ENCODE measurements around the gene GABRR3. TPM values are rescaled to one million over a fixed set of nuclear protein-coding genes. Genes with fewer than 3 reads are reported as not detected.

GABRR3 gene
- total and polyA plus RNA-seq, 2 donors (not counting 1 experiment from before 2014, with no cell fraction given): not detected

DNA sequence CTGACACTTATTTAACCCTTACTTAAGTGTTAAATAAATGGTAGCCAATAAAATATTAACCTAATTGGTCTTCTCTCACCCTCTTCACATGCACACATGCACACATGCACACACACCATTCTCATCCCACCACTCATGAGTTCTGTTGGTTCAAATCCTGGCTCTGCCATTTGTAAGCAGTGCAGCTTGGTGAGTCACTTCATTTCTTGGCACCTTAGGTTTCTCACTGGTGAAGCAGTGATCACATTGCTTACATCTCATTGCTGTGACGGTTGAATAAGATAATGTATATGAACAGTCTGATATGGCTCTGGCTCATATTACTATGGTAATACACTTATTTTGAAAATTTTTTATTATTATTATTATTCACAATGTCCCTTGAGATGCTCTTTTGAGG, 96.7 kb downstream of the GABRR3 start:
- TF ChIP-seq, protein P1, sequence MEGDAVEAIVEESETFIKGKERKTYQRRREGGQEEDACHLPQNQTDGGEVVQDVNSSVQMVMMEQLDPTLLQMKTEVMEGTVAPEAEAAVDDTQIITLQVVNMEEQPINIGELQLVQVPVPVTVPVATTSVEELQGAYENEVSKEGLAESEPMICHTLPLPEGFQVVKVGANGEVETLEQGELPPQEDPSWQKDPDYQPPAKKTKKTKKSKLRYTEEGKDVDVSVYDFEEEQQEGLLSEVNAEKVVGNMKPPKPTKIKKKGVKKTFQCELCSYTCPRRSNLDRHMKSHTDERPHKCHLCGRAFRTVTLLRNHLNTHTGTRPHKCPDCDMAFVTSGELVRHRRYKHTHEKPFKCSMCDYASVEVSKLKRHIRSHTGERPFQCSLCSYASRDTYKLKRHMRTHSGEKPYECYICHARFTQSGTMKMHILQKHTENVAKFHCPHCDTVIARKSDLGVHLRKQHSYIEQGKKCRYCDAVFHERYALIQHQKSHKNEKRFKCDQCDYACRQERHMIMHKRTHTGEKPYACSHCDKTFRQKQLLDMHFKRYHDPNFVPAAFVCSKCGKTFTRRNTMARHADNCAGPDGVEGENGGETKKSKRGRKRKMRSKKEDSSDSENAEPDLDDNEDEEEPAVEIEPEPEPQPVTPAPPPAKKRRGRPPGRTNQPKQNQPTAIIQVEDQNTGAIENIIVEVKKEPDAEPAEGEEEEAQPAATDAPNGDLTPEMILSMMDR (conservative IDR thresholded peaks at IDR 0.05 in 1 of 2, IDR thresholded peaks at IDR 0.05 in 1 of 2; ENCODE audit: low read depth in 1 of 2, low read length in 2 of 2): no peak
- no peak for TF ChIP-seq EZH2 (IDR thresholded peaks at IDR 0.05; ENCODE audit: low read length, missing control alignments)
- no peaks in the 10 kb centered on the region for H3K9me3 ChIP-seq (ENCODE audit: control insufficient read depth, insufficient read depth, low read depth, low read length)
- H3K27ac ChIP-seq (ENCODE audit: insufficient read depth, low read length): no peak overlapping the region
- no peaks in the 10 kb centered on the region for H3K79me2 ChIP-seq (ENCODE audit: control insufficient read depth, insufficient read depth, low read length)
- no peaks in the 10 kb centered on the region for H4K20me1 ChIP-seq (ENCODE audit: control insufficient read depth, extremely low read depth, insufficient read depth, low read length)
- H3K9ac ChIP-seq (ENCODE audit: insufficient read depth, low read length): no peak overlapping the region
- no peak overlapping the region for H2AFZ ChIP-seq (ENCODE audit: low read length)
- no peaks in the 10 kb centered on the region for H3K36me3 ChIP-seq (ENCODE audit: control insufficient read depth, insufficient read depth, low read length)
- no peaks in the 10 kb centered on the region for H3K27me3 ChIP-seq (ENCODE audit: control insufficient read depth, insufficient read depth, low read length)
- no peak overlapping the region for H3K4me3 ChIP-seq (replicated peaks in 1 of 4; ENCODE audit: control extremely low read depth in 1 of 4, insufficient read depth in 1 of 4, low read depth in 3 of 4, low read length in 4 of 4)
- peak in 1 of 2 donors; percentile 27 for DNase-seq (ENCODE audit: low read depth in 2 of 2)
- no peak overlapping the region for H3K4me2 ChIP-seq (ENCODE audit: extremely low read depth, insufficient read depth, low read length)
- no peaks in the 10 kb centered on the region for H3K4me1 ChIP-seq (ENCODE audit: control insufficient read depth, extremely low read depth, insufficient read depth, low read length)

DNA sequence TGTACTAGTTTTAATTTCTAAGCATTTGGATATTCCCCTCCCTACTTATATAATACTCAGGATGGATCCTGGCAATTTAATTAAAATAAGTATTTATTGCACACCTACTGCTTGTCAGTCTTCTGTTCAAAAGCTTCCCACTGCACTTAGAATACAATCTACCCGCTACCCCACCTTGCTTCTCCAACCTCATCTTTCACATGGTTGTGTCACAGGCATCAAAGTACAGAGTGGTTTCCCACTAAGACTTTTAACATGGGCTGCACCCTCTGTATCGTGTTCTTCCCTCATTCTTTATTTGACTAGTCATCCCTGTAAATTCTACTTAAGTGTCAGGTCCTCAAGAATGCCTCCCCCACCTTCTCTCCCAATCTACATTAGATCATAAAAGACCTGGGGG, 97.9 kb downstream of the GABRR3 start:
- Histone ChIP-seq H3K27me3 (ENCODE audit: control insufficient read depth, insufficient read depth, low read length) (no peaks in the 10 kb centered on the region), H3K4me3 (replicated peaks in 1 of 4; ENCODE audit: control extremely low read depth in 1 of 4, insufficient read depth in 1 of 4, low read depth in 3 of 4, low read length in 4 of 4) (no peak overlapping the region), H3K4me1 (ENCODE audit: control insufficient read depth, extremely low read depth, insufficient read depth, low read length) (no peaks in the 10 kb centered on the region), H3K9ac (ENCODE audit: insufficient read depth, low read length) (no peak overlapping the region), H4K20me1 (ENCODE audit: control insufficient read depth, extremely low read depth, insufficient read depth, low read length) (no peaks in the 10 kb centered on the region), H2AFZ (ENCODE audit: low read length) (no peak overlapping the region), H3K4me2 (ENCODE audit: extremely low read depth, insufficient read depth, low read length) (no peak overlapping the region), H3K36me3 (ENCODE audit: control insufficient read depth, insufficient read depth, low read length) (no peaks in the 10 kb centered on the region), H3K9me3 (ENCODE audit: control insufficient read depth, insufficient read depth, low read depth, low read length) (no peaks in the 10 kb centered on the region), H3K27ac (ENCODE audit: insufficient read depth, low read length) (no peak overlapping the region), H3K79me2 (ENCODE audit: control insufficient read depth, insufficient read depth, low read length) (no peaks in the 10 kb centered on the region)
- TF ChIP-seq, protein P1 (conservative IDR thresholded peaks at IDR 0.05 in 1 of 2, IDR thresholded peaks at IDR 0.05 in 1 of 2; ENCODE audit: low read depth in 1 of 2, low read length in 2 of 2): no peak
- no peak for TF ChIP-seq EZH2 (IDR thresholded peaks at IDR 0.05; ENCODE audit: low read length, missing control alignments)
- DNase-seq (ENCODE audit: low read depth in 2 of 2): no peak

DNA sequence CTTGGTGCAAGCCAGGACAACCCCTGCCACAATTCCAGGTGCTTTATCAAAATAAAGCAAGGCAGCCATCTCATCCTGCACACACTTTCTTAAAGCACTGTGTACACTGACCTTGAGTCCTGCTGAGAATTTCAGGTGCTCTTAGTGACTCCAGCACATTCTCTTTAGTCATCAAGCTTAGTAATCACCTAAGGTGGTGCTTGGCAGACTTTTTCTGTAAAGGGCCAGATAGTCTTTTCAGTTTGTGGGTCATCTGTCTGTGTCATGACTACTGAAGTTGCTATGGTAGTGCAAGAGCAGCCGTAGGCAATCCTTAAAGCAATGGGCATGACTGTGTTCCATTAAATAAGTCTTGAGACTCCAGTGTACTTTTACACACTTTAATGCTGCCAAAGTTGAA, 99.3 kb downstream of the GABRR3 start:
- Histone ChIP-seq H3K4me3 (replicated peaks in 1 of 4; ENCODE audit: control extremely low read depth in 1 of 4, insufficient read depth in 1 of 4, low read depth in 3 of 4, low read length in 4 of 4) (no peak overlapping the region), H4K20me1 (ENCODE audit: control insufficient read depth, extremely low read depth, insufficient read depth, low read length) (no peaks in the 10 kb centered on the region), H3K4me2 (ENCODE audit: extremely low read depth, insufficient read depth, low read length) (no peak overlapping the region), H3K9me3 (ENCODE audit: control insufficient read depth, insufficient read depth, low read depth, low read length) (no peaks in the 10 kb centered on the region), H2AFZ (ENCODE audit: low read length) (no peak overlapping the region), H3K27me3 (ENCODE audit: control insufficient read depth, insufficient read depth, low read length) (no peaks in the 10 kb centered on the region), H3K27ac (ENCODE audit: insufficient read depth, low read length) (no peak overlapping the region), H3K79me2 (ENCODE audit: control insufficient read depth, insufficient read depth, low read length) (no peaks in the 10 kb centered on the region), H3K9ac (ENCODE audit: insufficient read depth, low read length) (no peak overlapping the region), H3K36me3 (ENCODE audit: control insufficient read depth, insufficient read depth, low read length) (no peaks in the 10 kb centered on the region), H3K4me1 (ENCODE audit: control insufficient read depth, extremely low read depth, insufficient read depth, low read length) (no peaks in the 10 kb centered on the region)
- TF ChIP-seq, protein P1 (conservative IDR thresholded peaks at IDR 0.05 in 1 of 2, IDR thresholded peaks at IDR 0.05 in 1 of 2; ENCODE audit: low read depth in 1 of 2, low read length in 2 of 2): no peak
- no peak for TF ChIP-seq EZH2 (IDR thresholded peaks at IDR 0.05; ENCODE audit: low read length, missing control alignments)
- DNase-seq (ENCODE audit: low read depth in 2 of 2): no peak

Other genes with a start within 250 kb of the GABRR3 start
- gene CRYBG3, start 213.3 kb downstream of the GABRR3 start, total RNA-seq: 29.9 and 33.4 TPM in 2 replicates
- gene CRYBG3, start 213.3 kb downstream of the GABRR3 start, polyA plus RNA-seq: 7.6 and 8.7 TPM in 2 replicates
- gene RIOX2, start 62.9 kb downstream of the GABRR3 start, total RNA-seq: 36.7 and 46.1 TPM in 2 replicates
- gene RIOX2, start 62.9 kb downstream of the GABRR3 start, polyA plus RNA-seq: 23.1 and 23.7 TPM in 2 replicates
- gene OR5AC2, start 51.9 kb upstream of the GABRR3 start, total RNA-seq: not detected in 2 replicates
- not detected in 2 replicates for gene OR5AC2, start 51.9 kb upstream of the GABRR3 start, polyA plus RNA-seq
- not detected in 2 replicates for gene OR5H1, start 95.4 kb upstream of the GABRR3 start, total RNA-seq
- not detected in 2 replicates for gene OR5H1, start 95.4 kb upstream of the GABRR3 start, polyA plus RNA-seq
- gene OR5H14, start 112.2 kb upstream of the GABRR3 start, total RNA-seq: not detected in 2 replicates
- gene OR5H14, start 112.2 kb upstream of the GABRR3 start, polyA plus RNA-seq: not detected in 2 replicates
- gene OR5H15, start 131.4 kb upstream of the GABRR3 start, total RNA-seq: not detected in 2 replicates
- gene OR5H15, start 131.4 kb upstream of the GABRR3 start, polyA plus RNA-seq: not detected in 2 replicates
- gene OR5H6, start 228.9 kb upstream of the GABRR3 start, total RNA-seq: not detected in 2 replicates
- not detected in 2 replicates for gene OR5H6, start 228.9 kb upstream of the GABRR3 start, polyA plus RNA-seq
- gene OR5H2, start 247.2 kb upstream of the GABRR3 start, total RNA-seq: not detected in 2 replicates
- gene OR5H2, start 247.2 kb upstream of the GABRR3 start, polyA plus RNA-seq: not detected in 2 replicates